GM12872 (cell line): ENCODE data around the gene TMEM89.

ENCODE experiments used
- CTCF ChIP-seq: IDR thresholded peaks from 3 replicates; pipeline ENCODE4 v1.5.1; 2011; ENCODE audit warnings: low read depth, mild to moderate bottlenecking, low read length, moderate library complexity; ENCODE audit not compliant: insufficient read depth

Gene TMEM89

GRCh38 chr3:48651771-48652170 lies 30.2 kb upstream of the TMEM89 start:
- TF ChIP-seq CTCF: no peak

GRCh38 chr3:48650723-48651122 lies 29.2 kb upstream of the TMEM89 start:
- no peak for TF ChIP-seq CTCF

GRCh38 chr3:48648188-48648850 lies 26.8 kb upstream of the TMEM89 start:
- no peak for TF ChIP-seq CTCF

GRCh38 chr3:48647714-48648113 lies 26.1 kb upstream of the TMEM89 start:
- no peak for TF ChIP-seq CTCF

- no peak for TF ChIP-seq CTCF
These were observed 23.6 kb upstream of the TMEM89 start for GRCh38 chr3:48644898-48645760.

GRCh38 chr3:48642605-48643004 lies 21.0 kb upstream of the TMEM89 start:
- TF ChIP-seq CTCF: no peak

GRCh38 chr3:48641396-48641795 lies 19.8 kb upstream of the TMEM89 start:
- no peak for TF ChIP-seq CTCF
